ENCODE results near the gene RILPL1.

GRCh38 chr12:123506059-123506842 is 27.3 kb downstream of the RILPL1 start:
- TF ChIP-seq CTCF (IDR thresholded peaks at IDR 0.05) (no peak), POLR2A (IDR thresholded peaks at IDR 0.05) (no peak), POLR2AphosphoS5 (IDR thresholded peaks at IDR 0.05) (no peak)

All from gastroesophageal sphincter (tissue), 3 donors.